Muscle layer of colon (tissue), 2 donors: ENCODE data around the gene CCDC71L.

Experiments
- H3K27ac ChIP-seq: one replicate; pipeline ENCODE4 v1.7.0; 2013; ENCODE audit warnings: low read depth, mild to moderate bottlenecking, low read length, moderate library complexity
- H3K27me3 ChIP-seq, 2 donors: one replicate each; pipeline ENCODE4 v1.7.0; 2013; ENCODE audit warnings: low read length in 2 of 2, mild to moderate bottlenecking in 2 of 2; ENCODE audit not compliant: insufficient read depth in 2 of 2, control insufficient read depth in 1 of 2
- H3K36me3 ChIP-seq: one replicate; pipeline ENCODE4 v1.7.0; 2013; ENCODE audit warnings: mild to moderate bottlenecking, low read length; ENCODE audit not compliant: insufficient read depth
- H3K4me1 ChIP-seq: one replicate; pipeline ENCODE4 v1.7.0; 2013; ENCODE audit warnings: mild to moderate bottlenecking, low read length; ENCODE audit not compliant: insufficient read depth
- H3K4me3 ChIP-seq, 2 donors: one replicate each; pipeline ENCODE4 v1.7.0; 2013; ENCODE audit warnings: low read length in 2 of 2, low read depth in 1 of 2, mild to moderate bottlenecking in 1 of 2, moderate library complexity in 1 of 2
- H3K9ac ChIP-seq: one replicate; pipeline ENCODE4 v1.7.0; 2013; ENCODE audit warnings: low read length
- H3K9me3 ChIP-seq: one replicate; pipeline ENCODE4 v1.7.0; 2013; ENCODE audit warnings: mild to moderate bottlenecking, low read length
- donor health status: abdominal sarcoma.
- donor health status: Adenocarcinoma of cecum.

CCDC71L gene

DNA sequence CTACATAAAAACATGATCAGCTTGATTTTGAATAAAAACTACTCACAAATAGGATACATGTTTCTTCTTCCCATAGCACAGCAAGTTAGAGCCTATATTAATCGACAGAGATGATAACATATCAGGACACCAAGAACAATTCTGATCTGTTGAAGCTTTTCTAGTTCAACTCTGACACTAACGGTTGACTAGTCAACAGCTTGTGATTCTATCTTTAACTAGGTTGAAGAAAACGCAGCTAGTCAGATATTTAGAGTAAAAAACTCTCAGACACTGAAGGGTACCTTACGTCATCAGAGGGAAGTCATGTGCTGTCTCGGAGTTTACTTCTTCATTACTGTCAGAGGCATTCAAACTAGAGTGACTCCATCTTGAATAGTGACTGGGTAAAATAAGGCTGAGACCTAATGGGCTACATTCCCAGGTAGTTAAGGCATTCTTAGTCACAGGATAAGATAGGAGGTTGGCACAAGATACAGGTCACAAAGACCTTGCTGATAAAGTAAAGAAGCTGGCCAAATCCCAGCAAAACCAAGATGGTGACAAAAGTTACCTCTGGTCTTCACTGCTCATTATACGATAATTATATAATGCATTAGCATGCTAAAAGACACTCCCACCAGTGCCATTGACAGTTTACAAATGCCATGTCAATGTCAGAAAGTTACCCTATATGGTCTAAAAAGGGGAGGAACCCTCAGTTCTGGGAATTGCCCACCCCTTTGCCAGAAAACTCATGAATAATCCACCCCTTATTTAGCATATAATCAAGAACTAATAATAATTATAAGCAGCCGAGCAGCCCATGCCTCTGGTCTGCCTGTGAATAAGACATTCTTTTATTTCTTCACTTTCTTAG is 21.3 kb downstream of the CCDC71L start:
- Histone ChIP-seq H3K9ac (no peak overlapping the region), H3K9me3 (no peaks in the 10 kb centered on the region), H3K27me3 (no peaks in the 10 kb centered on the region), H3K36me3 (no peaks in the 10 kb centered on the region), H3K4me1 (no peaks in the 10 kb centered on the region), H3K4me3 (no peak overlapping the region), H3K27ac (no peak overlapping the region)

DNA sequence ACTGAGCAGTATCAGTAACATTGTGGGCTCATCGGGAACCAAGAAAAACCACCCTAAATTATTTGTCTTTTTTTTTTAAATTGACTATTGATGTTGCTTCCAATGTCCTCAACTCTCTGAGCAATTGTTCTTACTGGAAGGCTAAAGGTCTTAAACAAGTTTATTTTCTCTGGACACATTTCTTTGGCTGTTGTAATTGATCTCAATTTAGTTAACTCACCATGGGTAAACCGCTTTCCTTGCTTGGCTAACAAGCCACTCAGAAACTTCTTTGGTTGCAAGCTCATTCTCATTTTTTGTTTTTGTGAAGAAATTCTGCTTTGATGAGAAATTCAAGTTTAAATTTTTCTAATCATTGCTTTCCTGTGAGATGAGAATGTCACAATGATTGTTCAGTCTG is 25.5 kb downstream of the CCDC71L start:
- no peak overlapping the region for H3K4me3 ChIP-seq
- no peaks in the 10 kb centered on the region for H3K27me3 ChIP-seq
- H3K4me1 ChIP-seq, result no peaks in the 10 kb centered on the region
- H3K9ac ChIP-seq, result no peak overlapping the region
- no peaks in the 10 kb centered on the region for H3K9me3 ChIP-seq
- no peaks in the 10 kb centered on the region for H3K36me3 ChIP-seq
- H3K27ac ChIP-seq, result no peak overlapping the region

DNA sequence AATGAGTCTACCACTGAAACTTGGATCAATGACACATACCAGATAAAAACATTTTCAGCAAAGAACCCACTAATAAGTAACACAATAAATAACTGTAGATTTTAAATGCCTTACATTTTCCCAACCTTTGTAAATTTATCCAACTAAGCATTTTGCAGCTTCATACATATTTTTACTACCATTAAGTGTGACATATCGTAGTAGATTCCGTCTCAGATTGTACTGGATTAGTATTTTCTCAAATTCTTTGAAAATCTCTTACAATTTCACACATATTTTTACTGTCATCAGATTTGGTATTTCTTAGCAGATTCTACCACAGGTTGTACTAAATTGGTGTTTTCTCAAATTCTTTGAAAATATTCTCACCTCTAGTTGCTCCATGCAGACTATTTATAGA is 26.0 kb downstream of the CCDC71L start:
- H3K9ac ChIP-seq, result no peak overlapping the region
- no peaks in the 10 kb centered on the region for H3K27me3 ChIP-seq

DNA sequence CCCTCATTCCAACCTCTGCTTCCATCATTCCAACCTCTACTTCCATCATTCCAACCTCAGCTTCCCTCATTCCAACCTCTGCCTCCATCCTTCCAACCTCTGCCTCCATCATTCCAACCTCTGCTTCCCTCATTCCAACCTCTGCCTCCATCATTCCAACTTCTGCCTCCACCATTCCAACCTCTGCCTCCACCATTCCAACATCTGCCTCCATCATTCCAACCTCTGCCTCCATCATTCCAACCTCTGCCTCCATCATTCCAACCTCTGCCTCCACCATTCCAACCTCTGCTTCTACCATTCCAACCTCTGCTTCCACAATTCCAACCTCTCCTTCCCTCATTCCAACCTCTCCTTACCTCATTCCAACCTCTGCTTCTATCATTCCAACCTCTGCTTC is 30.3 kb downstream of the CCDC71L start:
- Histone ChIP-seq H3K9me3 (no peaks in the 10 kb centered on the region), H3K9ac (no peak overlapping the region), H3K36me3 (no peaks in the 10 kb centered on the region), H3K4me3 (no peak overlapping the region), H3K27ac (no peak overlapping the region), H3K27me3 (no peaks in the 10 kb centered on the region), H3K4me1 (no peaks in the 10 kb centered on the region)

More for the DNA sequence above, 26.0 kb downstream of the CCDC71L start:
- Histone ChIP-seq H3K4me1 (no peaks in the 10 kb centered on the region), H3K36me3 (no peaks in the 10 kb centered on the region), H3K27ac (no peak overlapping the region), H3K4me3 (no peak overlapping the region), H3K9me3 (no peaks in the 10 kb centered on the region)

DNA sequence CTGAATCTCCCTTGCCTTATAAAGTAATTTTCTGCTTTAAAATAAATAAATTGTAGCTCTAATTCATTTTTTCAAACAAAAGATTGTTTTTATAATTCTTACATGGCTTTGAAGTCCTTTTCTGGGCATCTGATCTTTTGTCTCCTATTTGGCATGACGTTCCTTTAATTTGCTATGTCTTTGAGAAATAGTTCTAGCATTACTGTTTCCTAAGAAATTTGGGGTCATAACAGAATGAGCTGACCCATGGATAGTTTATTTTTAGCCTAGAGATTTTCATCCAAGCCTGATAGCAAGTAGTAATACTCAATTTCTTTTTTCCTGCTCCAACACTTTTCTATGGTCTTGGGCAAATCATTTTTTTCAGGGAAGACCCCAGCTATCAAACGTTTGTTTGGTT is 31.4 kb downstream of the CCDC71L start:
- H3K27ac ChIP-seq, result no peak overlapping the region
- H3K4me1 ChIP-seq, result no peaks in the 10 kb centered on the region
- H3K27me3 ChIP-seq, result no peaks in the 10 kb centered on the region
- no peak overlapping the region for H3K9ac ChIP-seq
- H3K36me3 ChIP-seq, result no peaks in the 10 kb centered on the region
- H3K9me3 ChIP-seq, result no peaks in the 10 kb centered on the region
- no peak overlapping the region for H3K4me3 ChIP-seq

DNA sequence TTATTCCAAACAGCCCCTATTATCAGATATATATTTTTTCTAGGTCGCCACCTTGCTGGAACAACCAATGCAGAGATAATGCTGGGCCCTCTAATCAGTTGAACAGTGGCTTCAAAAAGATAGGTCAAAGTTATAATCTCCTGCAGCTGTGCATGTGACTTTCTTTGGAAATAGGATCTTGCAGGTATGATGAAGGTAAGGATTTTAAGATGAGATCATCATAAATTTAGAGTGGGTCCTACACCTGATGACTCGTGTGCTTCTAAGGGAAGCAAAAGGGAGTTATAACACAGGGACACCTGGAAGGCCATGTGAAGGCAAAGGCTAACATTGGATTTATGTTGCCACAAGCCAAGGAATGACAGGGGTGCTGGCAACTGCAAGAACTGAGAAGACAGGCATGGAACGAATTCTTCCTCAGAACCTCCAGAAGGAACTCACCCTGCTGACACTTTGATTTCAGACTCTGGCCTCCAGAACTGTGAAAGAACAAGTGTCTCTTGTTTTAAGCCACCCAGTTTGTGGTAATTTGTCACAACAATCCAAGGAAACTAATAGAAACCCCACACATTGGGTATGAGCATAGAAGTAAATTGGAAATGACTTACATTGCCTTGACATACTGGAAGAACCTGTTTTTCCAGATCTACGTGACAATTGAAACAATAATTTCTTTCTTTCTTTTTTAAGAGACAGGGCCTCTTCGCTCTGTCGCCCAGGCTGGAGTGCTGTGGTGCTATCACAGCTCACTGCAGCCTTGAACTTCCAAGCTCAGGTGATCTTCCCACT is 34.4 kb downstream of the CCDC71L start:
- Histone ChIP-seq H3K9ac (no peak overlapping the region), H3K4me1 (no peaks in the 10 kb centered on the region), H3K4me3 (no peak overlapping the region), H3K36me3 (no peaks in the 10 kb centered on the region), H3K9me3 (no peaks in the 10 kb centered on the region), H3K27ac (no peak overlapping the region), H3K27me3 (no peaks in the 10 kb centered on the region)

DNA sequence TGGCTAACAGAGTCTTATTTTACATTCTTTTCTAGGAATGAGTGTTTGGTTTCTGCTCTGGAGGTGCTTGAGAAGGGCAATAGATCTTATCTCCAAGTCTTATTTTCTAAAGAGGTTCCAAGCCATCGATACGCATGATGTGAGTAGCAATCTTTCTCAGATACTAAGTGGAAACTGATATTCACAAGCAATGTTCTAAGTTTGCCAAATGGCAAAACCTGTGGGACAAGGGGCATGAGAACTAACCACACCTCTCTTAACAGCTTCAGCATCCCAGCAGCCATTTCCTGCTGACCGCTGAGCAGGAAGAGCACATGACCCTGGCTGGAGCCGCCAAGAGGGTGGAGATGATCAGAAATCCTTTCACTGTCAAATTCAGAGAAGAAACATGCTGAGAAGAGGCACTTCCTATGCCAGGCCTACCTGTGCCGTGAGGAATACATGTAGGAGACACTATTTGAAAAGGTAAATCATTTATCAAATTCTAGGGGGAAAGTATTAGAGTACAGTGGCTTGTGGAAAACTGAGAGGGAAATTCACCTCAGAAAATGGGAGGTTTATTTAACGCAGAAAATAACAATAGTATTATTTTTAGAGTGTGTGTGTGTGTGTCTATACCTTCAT is 35.2 kb downstream of the CCDC71L start:
- H3K9me3 ChIP-seq, result no peaks in the 10 kb centered on the region
- no peaks in the 10 kb centered on the region for H3K36me3 ChIP-seq
- H3K27ac ChIP-seq, result no peak overlapping the region
- H3K4me1 ChIP-seq, result no peaks in the 10 kb centered on the region
- H3K27me3 ChIP-seq, result no peaks in the 10 kb centered on the region
- H3K9ac ChIP-seq, result no peak overlapping the region
- no peak overlapping the region for H3K4me3 ChIP-seq

DNA sequence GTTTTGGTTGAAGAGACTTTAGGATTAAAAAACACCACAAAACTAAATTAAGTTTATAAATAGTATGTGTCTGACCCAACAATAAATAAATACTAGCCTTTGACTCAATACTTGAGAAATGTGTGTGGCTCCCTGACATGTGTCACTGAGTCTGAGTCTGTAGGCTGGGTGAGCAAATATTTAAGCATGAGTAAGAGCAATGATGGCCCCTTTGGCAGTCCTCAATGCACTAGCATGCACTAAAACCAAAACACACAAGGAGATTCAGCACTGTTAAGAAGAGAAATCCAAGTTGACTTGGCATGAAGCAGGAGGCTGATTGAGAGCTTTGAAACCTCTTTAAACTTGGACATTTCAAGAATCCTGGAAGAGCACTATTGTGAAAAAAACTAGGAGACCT is 37.1 kb downstream of the CCDC71L start:
- H3K27ac ChIP-seq, result no peak overlapping the region
- H3K9ac ChIP-seq, result no peak overlapping the region
- no peaks in the 10 kb centered on the region for H3K27me3 ChIP-seq
- H3K36me3 ChIP-seq, result no peaks in the 10 kb centered on the region
- H3K9me3 ChIP-seq, result no peaks in the 10 kb centered on the region
- no peaks in the 10 kb centered on the region for H3K4me1 ChIP-seq
- no peak overlapping the region for H3K4me3 ChIP-seq

DNA sequence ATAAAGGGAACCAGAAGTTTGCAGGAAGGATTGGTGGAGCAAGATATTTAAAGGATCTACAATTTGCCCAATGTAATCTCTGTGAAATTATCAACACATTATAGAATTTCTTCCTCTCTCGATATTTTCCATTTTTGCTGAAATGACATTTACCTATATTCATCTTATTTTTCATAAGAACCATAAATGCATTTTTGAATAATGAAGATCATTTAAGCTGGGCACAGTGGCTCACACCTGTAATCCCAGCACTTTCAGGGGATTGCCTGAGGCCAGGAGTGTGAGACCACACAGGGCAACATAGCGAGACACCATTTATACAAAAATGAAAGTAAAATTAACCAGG is 37.7 kb downstream of the CCDC71L start:
- Histone ChIP-seq H3K4me1 (no peaks in the 10 kb centered on the region), H3K9me3 (no peaks in the 10 kb centered on the region), H3K27ac (no peak overlapping the region), H3K27me3 (no peaks in the 10 kb centered on the region), H3K4me3 (no peak overlapping the region), H3K36me3 (no peaks in the 10 kb centered on the region), H3K9ac (no peak overlapping the region)

DNA sequence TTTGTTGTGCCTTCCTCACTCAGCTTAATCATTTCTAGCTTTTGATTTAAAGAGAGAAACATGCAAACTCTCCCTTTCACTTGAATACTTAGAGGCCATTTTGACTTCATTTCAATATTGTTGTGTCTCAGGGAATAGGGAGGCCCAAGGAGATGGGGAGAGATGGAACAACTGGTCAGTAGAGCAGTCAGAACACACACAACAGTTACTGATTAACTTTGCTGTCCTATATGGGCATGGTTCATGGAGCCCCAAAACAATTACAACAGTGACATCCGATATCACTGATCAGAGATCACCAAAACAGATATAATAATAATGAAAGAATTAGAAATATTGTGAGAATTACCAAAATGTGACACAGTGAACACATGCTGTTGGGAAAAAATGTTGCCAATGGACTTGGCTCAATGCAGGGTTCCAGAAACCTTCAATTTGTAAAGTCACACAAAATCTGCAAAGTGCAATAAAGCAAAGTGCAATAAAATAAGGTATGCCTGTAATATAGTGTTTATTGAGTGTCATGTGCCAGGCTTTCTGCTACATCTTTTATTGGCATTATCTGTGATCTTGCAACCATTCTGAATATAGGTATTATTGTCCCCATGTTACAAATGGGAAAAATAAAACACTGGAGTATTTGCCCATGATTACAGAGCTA is 38.2 kb downstream of the CCDC71L start:
- no peaks in the 10 kb centered on the region for H3K4me1 ChIP-seq
- H3K27me3 ChIP-seq, result no peaks in the 10 kb centered on the region
- H3K27ac ChIP-seq, result no peak overlapping the region
- no peaks in the 10 kb centered on the region for H3K9me3 ChIP-seq
- no peak overlapping the region for H3K9ac ChIP-seq
- H3K36me3 ChIP-seq, result no peaks in the 10 kb centered on the region
- no peak overlapping the region for H3K4me3 ChIP-seq

DNA sequence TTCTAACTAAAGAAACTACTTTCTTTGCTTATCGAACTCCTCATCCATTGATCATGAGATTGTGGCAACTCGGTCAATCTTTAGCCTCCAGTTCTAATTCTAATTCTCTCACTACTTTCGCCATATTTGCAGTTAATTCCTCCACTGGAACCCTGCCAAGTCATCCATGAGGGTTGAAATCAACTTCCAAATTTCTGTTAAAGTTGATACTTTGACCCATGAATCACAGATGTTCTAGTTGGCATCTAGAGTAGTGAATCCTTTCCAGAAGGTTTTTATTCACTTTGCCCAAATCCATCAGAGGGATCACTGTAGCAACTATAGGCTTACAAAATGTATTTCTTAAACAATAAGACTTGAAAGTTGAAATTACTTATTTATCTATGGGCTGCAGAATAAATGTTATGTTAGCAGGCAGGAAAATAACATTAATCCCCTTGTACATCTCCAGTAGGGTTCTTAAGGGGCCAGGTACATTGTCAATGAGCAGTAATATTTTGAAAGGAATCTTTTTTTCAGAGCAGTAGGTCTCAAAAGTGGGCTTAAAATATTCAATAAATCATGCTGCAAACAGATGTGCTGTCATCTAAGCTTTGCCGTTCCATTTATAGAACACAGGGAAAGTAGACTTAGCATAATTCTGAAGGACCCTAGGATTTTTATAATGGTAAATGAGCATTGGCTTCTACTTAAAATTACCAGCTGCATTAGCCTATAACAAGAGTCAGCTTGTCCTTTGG is 39.4 kb downstream of the CCDC71L start:
- Histone ChIP-seq H3K36me3 (no peaks in the 10 kb centered on the region), H3K27me3 (no peaks in the 10 kb centered on the region), H3K4me1 (no peaks in the 10 kb centered on the region), H3K9ac (no peak overlapping the region), H3K4me3 (no peak overlapping the region), H3K9me3 (no peaks in the 10 kb centered on the region), H3K27ac (no peak overlapping the region)
